RKO (cell line): Measurements from ENCODE around the gene TAF3.

Experiments used
- DNase-seq: peaks from one replicate; pipeline ENCODE4 v3.0.0-alpha.2; 2016; ENCODE audit warnings: low spot score

The TAF3 gene

DNA sequence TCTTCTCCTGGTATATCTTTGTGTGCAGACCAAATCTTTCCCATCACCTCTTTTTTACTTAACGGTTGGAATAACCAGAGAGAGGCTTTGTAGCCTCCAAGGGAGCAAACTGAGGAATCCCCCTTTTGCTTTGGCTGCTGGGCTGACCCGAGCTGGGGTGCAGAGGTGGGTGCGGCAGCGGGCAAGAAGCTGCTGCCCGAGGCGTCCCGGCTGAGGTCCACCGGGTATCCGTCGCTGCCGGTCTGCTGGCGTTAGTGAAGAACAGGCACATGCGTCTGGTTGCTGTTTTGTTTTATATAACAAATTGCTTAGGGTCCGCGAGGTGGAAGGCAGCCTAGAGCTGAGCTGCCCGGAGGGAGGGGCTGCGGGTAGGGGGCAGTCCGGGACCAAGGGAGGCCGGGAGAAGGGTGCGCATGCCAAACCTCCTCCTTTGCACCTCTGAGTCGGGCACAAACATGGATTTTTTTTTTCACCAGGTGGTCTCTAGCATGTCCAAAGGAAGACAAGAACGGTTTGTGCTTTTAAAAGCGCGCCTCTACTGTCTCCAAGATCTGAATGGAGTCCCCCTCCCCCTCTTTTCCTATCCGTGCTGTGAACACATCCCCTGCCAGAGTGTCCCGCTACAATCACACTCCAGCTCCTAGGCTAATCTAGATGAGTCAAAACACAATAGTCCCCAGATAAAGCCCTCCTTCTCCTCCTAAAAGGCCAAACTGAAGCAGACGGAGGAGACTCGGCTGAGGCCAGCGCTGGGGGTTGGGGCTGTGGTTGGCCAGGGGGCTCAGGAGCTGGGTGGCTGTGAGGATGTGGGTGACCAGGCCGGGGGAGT lies 229.4 kb downstream of the TAF3 start:
- no peak for DNase-seq

DNA sequence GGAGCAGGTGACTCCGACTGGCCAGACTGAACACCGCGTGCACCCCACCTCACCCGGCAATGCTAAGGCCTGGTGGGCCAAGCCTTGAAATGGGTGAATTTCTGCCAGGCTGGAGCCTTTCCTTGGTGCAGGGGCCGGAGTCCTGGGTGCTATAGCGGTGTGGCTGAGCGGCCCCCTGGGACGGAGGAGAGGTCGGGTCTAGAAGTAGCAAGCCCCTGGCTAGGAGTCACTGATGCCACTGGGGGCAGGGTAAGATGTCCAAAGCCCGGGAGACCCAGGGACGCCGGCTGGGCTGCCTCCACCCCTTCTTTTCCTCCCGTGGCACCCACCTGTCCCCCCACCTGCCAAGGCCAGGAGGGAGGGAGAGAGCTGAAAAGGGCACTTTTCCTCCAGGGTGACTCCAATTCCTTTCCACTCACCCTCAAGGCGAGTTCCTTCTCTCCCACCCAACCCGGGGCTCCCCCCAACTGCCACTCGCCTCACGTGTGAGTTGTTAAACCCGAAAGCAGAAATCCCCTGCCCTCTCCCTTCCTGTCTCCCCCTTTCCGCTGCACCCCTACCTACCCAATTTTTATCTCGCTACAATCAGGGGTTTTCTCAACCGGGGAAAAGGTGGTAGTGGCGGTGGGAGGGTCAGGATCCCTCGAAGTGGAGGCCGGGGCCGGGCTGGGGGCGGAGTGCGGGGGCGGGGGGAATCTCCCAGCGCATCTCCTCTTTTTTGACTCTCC lies 230.1 kb downstream of the TAF3 start:
- no peak for DNase-seq

DNA sequence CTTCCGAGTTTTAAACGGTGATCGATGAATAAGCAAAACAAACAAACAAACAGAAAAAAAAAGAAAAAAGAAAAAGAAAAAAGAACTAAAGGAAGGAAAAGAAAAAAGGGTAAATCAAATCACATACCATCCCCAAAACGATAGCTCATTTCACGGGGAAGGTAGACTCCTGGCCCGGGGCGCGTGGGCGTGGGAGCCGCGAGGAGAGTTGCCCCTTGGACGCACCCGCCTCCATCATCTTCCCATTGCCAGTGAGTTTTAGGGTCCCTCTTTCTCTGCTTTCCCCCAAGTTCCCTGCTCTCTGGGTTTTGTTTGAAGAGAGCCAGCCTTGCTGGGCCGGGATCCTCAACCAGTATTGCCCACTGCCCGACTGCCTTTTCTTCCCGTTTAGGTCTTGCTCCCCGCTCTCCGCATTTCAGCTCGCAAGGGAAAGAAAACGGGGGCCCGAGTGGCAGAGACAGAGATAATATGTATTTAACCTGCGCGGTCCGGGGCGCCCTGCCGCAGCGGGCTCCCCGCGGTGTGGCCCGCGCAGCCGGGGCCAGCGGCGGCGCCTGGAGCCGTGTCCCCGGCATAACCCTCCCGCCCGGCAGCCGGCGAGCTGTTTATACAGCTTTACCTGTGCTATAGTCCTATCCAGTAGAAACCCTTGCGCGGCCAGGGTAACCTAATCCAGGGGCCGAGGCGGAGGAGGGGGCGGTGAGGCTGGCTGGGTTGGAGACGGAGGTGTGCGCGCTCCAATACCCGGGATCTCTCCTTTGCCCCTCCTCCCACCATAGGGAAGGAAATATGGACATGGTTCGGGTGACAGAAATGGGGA lies 230.9 kb downstream of the TAF3 start:
- DNase-seq, result no peak

DNA sequence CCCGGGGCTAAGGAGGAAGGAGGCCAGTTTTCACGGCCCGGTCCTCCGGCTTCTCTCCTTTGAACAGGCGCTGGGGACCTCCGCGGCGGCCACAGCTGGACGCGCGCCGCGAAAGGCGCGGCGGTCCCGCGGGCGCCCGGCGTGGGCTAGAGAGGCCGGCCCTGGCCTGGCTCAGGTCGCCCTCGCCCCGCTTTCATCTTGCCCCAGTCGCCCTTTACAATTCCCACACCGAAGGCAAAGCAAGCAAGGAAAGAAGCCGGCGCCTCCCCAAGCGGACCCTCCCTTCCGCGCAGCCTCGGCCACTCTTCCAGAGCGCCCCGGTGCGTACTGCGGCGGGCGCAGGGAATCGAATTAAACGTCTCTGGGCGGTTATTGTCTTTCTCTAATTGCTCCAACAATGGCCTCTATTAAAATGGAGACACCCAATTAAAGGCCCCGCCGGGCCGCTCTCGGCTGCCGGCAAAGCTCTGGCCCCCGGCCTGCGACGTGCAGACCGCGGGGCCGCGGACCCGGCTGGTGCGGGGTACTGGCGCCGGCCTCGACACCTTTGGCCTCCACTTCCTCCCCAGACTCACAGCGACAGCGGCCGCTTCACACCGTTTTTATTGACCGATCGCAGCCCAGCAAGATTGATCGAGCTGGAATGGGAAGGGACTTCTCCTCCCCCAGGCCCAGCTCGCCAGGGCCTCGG lies 231.7 kb downstream of the TAF3 start:
- DNase-seq, result no peak

DNA sequence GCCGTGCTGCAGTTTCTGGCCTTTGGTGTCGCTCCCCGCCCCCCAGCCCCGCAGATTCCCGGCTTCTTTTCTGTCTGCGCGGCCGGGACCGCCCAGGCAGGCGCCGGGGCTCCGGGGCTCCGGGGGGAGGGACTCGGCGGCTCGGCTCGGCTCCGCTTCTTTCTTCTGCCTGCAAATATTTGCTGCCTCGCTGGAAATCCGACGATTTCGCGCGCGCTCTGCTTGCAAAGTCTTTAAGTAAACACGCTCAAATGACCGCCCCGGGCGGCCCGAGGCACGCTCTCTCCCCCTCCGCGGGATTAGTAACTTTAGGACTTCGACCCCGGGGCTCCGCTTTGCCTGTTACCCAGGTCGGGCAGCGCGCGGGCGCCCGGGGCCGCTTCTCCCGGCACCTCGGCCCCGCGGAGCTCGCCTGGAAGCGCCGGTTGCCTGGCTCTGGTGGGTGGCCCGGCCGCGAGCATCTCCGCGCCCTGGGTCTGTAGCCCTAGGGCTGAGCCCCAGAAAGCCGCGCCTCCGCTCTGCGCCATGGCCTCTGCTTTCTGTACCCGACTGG lies 232.3 kb downstream of the TAF3 start:
- DNase-seq, result no peak

DNA sequence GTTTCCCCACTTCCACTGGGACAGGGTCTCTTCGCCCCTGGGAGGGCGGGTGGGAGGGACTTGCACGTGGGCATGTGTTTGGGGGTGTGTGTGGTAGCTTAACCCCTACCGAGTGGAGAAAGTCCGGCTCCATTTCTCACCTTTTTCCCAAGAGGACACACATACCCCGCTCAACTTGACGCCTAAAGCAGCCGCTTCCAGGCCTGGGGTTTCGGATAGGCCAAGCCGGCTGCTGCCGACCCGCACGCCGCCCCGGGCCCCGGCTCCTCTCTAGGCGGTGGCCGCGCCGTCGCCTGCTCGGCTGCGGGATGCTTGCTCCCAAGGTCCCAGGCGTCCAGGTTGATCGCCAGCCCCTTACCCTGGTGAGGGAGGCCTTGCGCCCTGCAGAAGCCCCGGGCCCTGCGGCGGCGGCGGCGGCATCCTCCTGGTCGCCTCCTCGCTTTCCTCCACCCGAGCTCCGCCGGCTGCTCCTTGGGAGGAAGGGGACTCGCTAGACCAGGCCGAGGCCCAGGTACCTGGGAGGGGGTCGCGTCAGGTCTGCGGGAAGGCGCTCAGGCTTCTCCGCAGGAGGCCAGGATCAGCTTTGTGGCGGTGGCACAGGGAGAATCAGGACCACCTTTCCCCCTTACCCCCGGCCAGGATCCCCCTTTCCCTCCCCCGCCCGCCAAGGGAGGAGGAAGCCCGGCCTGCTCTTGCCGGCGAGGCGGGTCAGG lies 233.0 kb downstream of the TAF3 start:
- DNase-seq, result no peak

DNA sequence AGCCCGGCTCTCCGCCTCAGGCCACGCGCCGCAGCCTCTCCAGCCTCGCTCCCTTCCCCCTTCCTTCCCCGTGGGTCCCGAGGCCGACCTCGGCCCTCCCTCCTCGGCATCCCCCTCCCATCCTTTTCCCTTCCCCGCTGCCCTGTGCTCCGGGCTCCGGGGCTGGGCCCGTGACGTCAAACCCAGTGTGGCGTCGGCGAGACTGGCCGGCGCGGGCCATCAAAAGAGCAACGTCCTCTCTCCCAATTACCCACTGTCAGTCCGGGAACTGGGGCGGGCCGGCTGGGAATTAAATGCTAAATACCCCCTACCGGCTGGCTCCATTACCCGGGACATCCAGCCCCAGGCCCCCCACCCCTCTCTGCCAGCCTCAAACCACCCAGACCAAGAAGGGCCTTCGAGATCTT lies 233.5 kb downstream of the TAF3 start:
- DNase-seq, result no peak

DNA sequence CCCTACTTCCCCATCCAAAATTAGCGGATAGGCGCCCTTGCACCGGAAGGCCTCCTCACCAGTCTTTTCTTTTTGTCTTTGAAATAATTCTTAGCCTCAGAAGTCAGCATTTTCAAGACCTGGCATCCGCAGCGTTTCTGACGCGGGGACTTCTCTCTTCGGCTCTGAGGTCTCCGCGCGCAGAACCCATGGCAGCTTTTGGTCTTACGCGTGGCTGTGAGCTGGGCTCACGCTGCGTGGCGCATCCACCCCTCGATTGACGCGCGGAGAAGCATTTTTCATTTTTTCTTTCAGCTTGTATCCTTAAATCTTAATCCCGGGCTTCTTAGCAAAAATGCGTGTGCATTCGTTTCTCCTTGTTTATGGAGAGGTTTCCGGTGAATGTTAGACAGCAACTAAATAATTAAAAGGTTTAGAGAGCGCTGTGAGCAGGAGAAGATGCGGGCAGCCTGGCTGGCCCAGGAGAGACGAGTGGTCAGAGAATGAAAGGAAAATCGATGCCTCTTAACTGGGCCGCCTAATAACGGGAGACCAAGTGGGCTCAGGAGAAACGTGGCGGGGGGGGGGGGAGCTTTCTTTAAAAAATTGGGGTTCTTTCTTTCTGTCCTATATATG lies 234.1 kb downstream of the TAF3 start:
- DNase-seq, result no peak

DNA sequence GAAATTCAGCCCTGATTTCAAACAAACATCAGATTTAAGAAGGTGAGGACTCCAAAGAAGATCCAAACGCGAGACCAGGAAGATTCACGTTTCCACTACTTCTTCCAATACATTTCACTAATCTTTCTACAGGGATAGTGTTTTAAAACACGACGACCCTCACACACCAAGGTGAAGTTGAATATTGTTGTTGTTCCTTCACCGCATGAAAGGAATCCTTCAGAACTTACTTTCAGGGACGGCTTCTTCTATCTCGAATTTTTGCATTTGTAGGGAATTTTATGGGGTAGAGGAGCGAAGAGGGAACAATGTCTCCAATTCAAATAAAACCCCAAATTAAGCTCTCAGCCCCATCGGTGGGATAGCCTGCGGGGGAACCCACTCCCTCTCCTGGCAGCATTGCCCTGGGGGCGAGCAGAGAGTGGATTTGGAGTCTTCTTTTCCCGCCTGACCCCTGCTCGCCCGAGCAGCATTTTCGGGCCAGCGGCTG lies 234.7 kb downstream of the TAF3 start:
- DNase-seq, result no peak

DNA sequence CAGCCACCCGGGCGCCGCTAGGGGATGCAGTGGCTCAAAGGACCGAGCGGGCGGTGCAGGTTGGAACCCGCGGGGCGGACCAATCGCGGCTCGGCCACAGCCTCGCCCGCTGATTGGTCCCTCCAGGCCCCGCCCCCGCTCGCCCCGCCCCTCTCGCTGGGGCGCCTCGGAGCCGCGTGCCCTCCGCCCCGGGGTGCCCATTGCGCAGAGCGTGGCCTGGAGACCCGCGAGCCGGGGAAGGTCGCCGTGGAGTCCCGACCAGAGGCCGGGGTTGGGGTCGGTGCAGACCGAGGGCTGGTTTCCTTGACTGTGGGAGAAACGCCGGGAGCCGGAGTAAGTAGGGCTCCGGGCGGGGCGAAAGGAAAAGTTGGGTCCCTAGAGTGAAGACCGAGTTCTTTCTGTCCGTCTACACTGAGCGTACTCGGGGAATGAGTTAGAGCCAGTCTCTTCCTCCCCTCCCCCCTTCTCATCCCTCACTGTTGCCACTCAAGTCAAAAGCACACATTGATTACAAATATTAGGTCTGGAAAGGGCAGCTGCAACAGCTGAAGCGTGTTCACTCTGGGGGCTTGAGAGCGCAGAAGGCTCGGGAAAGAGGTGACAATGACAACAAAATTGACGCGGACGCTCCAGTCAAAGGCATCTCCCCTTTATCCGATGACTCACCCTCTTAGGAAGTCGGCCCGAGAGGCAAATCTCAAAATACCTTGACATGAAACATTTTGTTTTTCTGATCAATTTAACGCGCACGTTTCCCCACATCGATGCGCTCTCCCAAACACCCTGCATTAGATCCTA lies 235.3 kb downstream of the TAF3 start:
- DNase-seq, result no peak

DNA sequence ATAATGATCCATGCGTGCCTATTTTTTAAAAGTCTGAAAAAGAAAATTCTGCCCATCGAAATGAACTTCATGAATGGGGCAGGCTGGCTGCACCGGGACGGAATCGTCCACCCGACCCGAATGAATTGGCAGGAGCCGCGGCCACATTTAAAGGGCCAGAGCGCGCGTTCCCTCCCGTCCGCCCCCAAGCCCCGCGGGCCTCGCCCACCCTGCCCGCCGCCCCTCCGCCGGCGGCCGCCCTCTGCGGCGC lies 235.9 kb downstream of the TAF3 start:
- DNase-seq, result no peak

DNA sequence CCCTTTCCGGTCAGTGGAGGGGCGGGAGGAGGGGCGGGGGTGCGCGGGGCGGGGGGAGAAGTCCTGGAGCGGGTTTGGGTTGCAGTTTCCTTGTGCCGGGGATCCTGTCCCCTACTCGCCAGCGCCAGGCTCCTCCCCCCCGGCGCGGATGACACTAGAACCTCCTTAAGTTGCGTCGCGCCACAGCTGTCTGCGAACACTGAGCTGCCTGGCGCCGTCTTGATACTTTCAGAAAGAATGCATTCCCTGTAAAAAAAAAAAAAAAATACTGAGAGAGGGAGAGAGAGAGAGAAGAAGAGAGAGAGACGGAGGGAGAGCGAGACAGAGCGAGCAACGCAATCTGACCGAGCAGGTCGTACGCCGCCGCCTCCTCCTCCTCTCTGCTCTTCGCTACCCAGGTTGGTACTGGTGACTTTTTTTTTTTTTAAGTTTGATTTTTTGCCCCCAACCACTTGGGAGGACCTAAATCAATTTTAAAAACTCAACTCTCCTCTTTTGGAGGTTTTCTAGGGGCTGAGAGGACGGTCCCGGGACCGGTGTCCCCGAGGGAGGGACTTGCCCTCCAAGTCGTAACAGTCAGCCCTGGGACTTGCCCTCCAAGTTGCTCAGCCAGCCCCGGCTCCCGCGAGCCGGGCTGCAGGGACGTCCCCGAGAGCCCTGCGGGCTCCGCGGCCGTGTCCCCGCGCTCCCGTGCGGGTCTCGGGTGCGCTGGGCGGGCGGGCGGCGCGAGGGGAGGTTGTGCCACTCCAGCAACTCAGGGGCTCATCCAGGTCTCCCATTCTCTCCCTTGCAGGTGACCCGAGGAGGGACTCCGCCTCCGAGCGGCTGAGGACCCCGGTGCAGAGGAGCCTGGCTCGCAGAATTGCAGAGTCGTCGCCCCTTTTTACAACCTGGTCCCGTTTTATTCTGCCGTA lies 236.4 kb downstream of the TAF3 start, which contains the start of gene GATA3:
Gene GATA3 (plus strand): TSS at position 195 of the 914 bp plus-strand sequence. CDS start 968 bp downstream, outside the sequence.
- no peak for DNase-seq

DNA sequence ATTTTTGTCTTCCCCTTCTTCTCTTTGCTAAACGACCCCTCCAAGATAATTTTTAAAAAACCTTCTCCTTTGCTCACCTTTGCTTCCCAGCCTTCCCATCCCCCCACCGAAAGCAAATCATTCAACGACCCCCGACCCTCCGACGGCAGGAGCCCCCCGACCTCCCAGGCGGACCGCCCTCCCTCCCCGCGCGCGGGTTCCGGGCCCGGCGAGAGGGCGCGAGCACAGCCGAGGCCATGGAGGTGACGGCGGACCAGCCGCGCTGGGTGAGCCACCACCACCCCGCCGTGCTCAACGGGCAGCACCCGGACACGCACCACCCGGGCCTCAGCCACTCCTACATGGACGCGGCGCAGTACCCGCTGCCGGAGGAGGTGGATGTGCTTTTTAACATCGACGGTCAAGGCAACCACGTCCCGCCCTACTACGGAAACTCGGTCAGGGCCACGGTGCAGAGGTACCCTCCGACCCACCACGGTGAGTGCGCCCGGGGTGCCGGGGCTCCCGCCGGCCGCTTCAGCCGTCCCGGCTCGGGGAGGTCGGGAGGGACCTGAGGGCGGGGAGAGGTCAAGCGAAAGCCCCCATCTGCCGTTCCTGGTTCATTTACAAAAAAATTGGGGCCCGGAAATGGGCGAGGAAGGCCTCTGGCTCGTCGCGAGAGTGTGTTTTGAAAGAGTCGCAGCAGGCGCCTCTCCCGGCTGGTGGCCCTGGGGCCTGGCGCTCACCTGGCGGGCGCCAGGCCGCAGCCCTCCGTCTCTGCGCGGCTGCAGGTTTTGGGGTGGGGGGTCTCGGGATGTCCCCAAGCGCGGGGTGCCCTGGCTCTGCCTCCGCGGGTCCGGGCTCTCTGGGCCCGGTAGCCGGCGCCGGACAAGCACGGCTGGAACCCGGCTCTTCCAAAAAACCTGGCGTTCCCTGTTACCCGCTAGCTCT lies 237.4 kb downstream of the TAF3 start:
- DNase-seq, result no peak

DNA sequence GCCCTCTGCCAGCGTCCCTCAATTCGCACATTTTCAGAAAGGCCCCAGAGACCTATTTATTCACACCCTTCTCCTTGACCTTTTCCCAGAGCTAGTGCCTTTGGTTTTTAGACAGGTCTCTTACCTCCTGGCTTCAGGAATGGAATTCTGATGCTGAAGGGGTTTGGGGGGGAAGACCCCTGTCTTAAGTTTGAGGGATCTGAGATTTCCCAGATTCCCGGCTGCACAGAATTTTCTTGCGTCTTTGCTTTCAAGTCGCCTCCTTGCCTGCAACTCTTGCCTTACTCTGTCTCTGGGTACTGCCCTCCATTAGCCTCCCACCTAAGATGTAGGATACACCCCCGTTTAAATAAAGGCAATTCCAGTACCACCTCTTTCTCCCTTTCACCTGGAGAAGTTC lies 238.1 kb downstream of the TAF3 start:
- DNase-seq, result no peak

DNA sequence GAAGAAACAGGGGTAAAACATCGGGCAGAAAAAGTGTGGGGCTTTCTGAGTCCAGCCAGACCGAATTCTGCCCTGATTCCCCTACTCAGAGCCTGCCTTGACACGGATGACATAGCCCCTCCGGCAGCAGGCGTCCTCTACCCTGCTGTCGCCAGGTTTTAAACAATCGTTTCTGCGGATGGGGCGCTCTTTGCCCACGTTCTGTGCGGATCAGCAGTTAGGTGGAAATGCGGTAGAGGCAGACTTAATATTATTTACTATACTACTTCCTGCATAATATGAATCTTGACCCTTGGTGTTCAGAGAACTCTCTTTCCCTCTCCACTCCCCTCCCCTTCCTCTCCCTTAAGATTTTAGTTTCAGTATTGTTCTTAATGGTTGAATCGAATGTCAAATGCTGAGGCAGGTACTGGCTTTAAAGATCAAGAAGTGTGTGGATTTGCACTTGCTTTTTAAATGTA lies 238.6 kb downstream of the TAF3 start:
- DNase-seq, result no peak

DNA sequence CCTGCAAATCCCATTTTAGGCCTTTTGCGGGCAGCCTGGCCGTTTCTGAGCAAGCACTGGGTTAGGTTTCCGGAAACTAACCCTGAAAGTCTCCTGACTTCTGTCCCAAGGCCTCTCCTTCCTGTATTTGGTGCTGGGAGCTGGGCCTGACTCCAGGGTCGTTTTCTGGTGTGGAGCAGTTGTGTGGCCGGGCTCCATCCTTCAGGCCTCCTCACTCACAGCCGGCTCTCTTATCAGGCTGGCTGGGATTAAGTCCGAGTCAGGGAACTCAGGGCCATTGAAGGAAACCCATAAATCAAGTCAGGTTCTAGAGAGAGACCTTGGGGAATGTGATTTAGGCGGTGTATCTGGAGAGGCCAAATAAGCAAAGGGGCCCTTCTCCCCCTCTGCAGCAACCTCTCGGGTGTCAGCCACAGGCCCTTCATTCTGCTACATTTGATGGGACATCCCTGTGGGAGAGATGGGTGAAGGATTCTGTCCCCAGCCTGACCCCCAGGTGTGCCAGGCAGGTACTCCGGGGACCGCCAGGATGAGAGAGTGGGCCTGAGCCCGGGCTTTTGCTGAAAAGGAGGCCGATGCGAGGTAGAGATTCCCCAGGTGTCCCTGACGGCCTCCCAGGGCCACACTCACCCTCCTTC lies 239.4 kb downstream of the TAF3 start:
- no peak for DNase-seq
